Peyer's patch (tissue), 4 donors: Measurements from ENCODE around the gene EGR2.

Experiments
- POLR2A ChIP-seq, 2 donors: fragments of 450-650 bp; IDR thresholded peaks; one replicate each; pipeline ENCODE4 v1.5.1; 2017; ENCODE audit warnings: antibody characterized with exemption in 2 of 2, mild to moderate bottlenecking in 2 of 2, moderate library complexity in 2 of 2
- TF ChIP-seq, protein P1 (sequence below), 6 experiments: fragments of 450-650 bp in 4 of 6; fragments of 200-600 bp in 2 of 6; sonication (generic) in 1 of 6; IDR thresholded peaks; one replicate each; pipeline ENCODE4 v1.5.1; 2017 to 2019; ENCODE audit warnings: antibody characterized with exemption in 6 of 6, mild to moderate bottlenecking in 3 of 6, moderate library complexity in 1 of 6

GRCh38 chr10:62769574-62770242, 46.5 kb downstream of the EGR2 start:
- TF ChIP-seq, protein P1, sequence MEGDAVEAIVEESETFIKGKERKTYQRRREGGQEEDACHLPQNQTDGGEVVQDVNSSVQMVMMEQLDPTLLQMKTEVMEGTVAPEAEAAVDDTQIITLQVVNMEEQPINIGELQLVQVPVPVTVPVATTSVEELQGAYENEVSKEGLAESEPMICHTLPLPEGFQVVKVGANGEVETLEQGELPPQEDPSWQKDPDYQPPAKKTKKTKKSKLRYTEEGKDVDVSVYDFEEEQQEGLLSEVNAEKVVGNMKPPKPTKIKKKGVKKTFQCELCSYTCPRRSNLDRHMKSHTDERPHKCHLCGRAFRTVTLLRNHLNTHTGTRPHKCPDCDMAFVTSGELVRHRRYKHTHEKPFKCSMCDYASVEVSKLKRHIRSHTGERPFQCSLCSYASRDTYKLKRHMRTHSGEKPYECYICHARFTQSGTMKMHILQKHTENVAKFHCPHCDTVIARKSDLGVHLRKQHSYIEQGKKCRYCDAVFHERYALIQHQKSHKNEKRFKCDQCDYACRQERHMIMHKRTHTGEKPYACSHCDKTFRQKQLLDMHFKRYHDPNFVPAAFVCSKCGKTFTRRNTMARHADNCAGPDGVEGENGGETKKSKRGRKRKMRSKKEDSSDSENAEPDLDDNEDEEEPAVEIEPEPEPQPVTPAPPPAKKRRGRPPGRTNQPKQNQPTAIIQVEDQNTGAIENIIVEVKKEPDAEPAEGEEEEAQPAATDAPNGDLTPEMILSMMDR (IDR thresholded peaks at IDR 0.05), result no peak
- TF ChIP-seq POLR2A (IDR thresholded peaks at IDR 0.05), result no peak
